Measurements from ENCODE around the gene EPN1. TPM values are rescaled to one million over a fixed set of nuclear protein-coding genes. Genes with fewer than 3 reads are reported as not detected.

EPN1 gene
- total and polyA plus RNA-seq, 2 of the 8 experiments (the other 6 are each of a cell fraction or from before 2014, with no cell fraction given), result 49.6 to 200 TPM

GRCh38 chr19:55674841-55675660 lies at the start of gene EPN1 (continued):
- TF ChIP-seq CTCF (IDR thresholded peaks at IDR 0.05; ENCODE audit: control extremely low read depth in 1 of 3, insufficient read depth in 1 of 3, low read depth in 1 of 3, low read length in 3 of 3) (no peak), CBX8 (IDR thresholded peaks at IDR 0.05; ENCODE audit: borderline replicate concordance, low read depth, low read length) (no peak), KDM5A (IDR thresholded peaks at IDR 0.05; ENCODE audit: low read length) (no peak), CHD7 (IDR thresholded peaks at IDR 0.05; ENCODE audit: insufficient replicate concordance, low read length) (no peak), ASH2L (IDR thresholded peaks at IDR 0.05; ENCODE audit: low read length) (peak; percentile 62), CTBP2 (IDR thresholded peaks at IDR 0.05; ENCODE audit: borderline replicate concordance, insufficient read depth, insufficient read length, low read length) (no peak), CHD1 (IDR thresholded peaks at IDR 0.05; ENCODE audit: low read depth, low read length) (no peak)

All from H1 (cell line).